PFSK-1 (cell line): ENCODE measurements around the gene ATXN1.

Experiments
- POLR2AphosphoS5 ChIP-seq: IDR thresholded peaks from 2 replicates; pipeline ENCODE4 v1.6.1; 2012; ENCODE audit warnings: low read depth, mild to moderate bottlenecking, control low read depth, low read length, moderate library complexity
- TAF1 ChIP-seq: IDR thresholded peaks from 2 replicates; pipeline ENCODE4 v1.6.1; 2012; ENCODE audit warnings: low read length, control low read depth, borderline replicate concordance; ENCODE audit not compliant: insufficient read depth

DNA sequence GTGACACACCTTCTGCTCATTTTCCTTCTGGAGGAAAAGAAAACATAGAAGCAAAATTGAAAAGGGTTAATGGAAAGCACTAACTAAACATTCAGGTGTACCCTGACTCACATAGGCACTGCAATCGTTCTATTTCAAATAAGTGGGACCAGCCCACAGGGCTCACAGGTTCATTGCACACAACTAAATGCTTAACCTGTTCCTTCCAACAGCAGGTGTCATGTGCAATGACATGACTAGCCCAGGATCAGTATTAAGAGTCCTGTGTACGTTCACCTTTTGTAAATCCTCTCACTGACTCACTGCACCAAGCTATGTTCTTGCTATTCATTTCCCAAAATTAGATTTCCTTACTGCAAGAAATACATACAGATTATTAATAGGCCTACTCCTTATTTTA, 371.6 kb downstream of the ATXN1 start:
- TF ChIP-seq POLR2AphosphoS5 (0 out of 2 replicates have a peak, but pooled peaks have one; percentile 6), TAF1 (no peak)
